GM19463 (cell line): ENCODE data around the gene CXCL1.

ENCODE experiments used
- ATAC-seq: cut with Tn5 transposase; IDR thresholded peaks from one replicate; pipeline ENCODE4 v1.9.1; 2021; ENCODE audit warnings: mild to moderate bottlenecking, moderate library complexity; ENCODE audit not compliant: unreplicated experiment

The CXCL1 gene

DNA sequence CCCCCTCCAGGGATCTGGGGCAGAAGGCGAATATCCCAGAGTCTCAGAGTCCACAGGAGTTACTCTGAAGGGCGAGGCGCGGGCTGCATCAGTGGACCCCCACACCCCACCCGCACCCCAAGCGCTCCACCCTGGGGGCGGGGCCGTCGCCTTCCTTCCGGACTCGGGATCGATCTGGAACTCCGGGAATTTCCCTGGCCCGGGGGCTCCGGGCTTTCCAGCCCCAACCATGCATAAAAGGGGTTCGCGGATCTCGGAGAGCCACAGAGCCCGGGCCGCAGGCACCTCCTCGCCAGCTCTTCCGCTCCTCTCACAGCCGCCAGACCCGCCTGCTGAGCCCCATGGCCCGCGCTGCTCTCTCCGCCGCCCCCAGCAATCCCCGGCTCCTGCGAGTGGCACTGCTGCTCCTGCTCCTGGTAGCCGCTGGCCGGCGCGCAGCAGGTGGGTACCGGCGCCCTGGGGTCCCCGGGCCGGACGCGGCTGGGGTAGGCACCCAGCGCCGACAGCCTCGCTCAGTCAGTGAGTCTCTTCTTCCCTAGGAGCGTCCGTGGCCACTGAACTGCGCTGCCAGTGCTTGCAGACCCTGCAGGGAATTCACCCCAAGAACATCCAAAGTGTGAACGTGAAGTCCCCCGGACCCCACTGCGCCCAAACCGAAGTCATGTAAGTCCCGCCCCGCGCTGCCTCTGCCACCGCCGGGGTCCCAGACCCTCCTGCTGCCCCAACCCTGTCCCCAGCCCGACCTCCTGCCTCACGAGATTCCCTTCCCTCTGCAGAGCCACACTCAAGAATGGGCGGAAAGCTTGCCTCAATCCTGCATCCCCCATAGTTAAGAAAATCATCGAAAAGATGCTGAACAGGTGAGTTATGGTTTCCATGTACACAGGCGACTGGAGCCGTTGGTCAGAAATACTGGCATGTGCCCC lies at the start of gene CXCL1:
CXCL1 (plus strand) TSS at position 264 of the 926 bp plus-strand sequence; CDS start at position 342, 78 bp downstream.
- ATAC-seq, result no peak

DNA sequence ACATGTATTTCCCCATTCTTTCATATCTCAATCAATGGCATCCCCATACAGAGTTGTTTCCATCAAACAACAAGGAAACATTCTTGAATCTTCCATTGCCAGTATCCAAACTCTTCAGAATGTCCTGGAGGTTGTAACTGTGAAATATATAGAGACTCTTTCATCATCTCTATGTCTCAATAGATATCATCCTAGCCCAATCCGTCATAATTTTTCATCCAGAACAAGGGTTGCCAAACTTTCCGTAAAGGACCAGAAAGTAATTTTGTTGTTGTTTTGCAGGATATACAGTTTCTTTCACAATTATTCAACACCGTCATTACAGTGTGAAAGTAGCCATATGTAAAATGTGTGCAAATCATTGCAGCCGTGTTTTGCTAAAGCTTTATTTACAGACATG lies 47.9 kb upstream of the CXCL1 start:
- no peak for ATAC-seq

DNA sequence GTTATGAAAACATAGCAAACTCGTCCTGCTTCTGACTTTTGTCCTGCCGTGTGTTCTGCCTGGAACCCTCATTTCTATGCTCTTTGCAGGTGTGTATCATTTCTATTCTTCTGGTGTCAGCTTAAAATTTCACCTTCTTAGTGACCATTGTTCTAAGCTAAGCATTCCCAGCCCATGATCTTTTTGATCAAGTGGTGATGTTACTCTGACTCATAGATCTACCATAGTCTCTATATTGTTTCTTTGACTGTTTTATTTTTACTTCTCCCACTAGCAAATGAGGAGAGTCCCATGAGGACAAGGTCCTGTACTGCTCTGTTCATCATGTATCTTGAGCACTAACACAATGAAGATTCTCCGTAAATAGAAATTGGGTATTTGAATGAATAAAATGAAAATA lies 46.8 kb upstream of the CXCL1 start:
- ATAC-seq, result no peak

DNA sequence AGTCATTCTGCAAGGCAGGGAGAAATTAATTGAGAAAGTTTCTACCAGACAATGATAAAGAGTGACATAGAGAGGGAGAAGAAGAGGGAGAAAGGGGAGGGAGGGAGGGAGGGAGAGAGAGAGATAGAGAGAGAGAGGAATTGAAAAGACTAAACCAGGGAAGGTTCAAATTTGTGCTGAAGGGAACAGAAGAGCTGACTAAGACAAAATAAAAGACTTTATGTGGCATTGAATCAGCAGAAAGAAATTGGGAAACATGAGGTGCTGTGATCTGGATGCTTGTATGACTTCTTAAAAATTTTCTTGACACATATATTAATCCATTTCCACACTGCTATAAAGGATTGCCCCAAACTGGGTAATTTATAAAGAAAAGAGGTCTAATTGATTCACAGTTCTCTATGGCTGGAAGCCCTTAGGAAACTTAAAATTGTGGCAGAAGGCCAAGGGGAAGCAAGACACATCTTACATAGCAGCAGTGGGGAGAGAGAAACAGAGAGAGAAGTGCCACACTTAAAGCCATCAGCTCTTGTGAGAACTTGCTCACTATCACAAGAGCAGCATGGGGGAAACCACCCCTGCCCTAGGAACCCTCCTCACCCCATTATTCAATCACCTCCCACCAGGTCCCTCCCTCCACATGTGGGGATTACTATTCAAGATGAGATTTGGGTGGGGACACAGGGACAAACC lies 46.2 kb upstream of the CXCL1 start:
- ATAC-seq, result no peak

DNA sequence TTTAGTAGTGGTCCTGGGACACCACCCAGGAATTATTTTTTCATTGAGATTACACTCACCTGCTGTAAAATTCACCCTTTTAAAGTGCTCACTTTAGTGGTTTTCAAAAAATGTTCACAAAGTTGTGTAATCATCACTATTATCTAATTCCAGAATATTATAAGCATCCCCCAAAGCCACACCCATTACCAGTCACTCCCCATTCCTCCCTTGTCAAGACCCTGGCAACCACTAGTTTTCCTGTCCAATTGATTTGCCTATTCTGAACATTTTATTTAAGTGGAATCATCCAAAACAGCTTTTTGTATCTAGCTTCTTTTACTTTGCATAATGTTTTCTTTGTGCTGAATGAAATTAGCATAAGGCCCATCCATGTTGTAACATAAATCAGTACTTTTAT lies 45.4 kb upstream of the CXCL1 start:
- ATAC-seq, result no peak

DNA sequence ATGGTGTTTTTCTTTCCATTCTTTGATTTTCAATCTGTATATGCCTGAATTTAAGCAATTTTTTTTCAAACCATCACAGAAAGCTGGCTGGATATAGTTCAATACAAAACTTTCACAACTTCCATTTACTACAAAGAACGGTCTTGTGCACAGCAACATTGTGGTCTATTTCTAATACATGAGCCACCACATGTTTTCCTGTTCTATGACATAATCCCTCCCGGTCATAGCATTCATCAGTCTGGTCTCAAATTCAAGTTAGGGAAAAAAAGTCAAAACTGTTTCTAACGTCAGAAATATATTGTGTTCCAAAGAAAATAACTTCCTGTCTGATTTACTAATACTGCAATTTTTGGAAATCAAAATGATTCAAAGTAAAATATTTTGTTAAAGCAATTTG lies 40.2 kb upstream of the CXCL1 start:
- ATAC-seq, result no peak

DNA sequence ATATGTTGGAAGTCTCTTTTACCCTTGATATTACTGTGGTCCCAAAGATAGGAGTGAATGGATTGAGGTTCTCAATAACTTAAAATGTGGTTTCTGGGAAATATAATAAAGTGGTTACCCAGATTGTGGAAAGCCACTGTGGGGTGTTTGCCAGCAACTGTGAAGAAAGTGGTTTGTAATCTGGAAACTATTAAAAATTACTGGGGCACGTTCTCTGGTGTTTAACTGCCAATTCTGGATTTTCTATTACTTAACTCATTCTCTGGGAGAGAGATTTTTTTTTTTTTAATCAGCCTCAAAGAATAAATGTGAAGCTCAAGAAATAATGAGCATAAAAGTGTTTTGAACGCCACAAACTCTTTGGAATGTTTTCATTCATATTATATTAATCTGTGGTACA lies 37.6 kb upstream of the CXCL1 start:
- no peak for ATAC-seq

DNA sequence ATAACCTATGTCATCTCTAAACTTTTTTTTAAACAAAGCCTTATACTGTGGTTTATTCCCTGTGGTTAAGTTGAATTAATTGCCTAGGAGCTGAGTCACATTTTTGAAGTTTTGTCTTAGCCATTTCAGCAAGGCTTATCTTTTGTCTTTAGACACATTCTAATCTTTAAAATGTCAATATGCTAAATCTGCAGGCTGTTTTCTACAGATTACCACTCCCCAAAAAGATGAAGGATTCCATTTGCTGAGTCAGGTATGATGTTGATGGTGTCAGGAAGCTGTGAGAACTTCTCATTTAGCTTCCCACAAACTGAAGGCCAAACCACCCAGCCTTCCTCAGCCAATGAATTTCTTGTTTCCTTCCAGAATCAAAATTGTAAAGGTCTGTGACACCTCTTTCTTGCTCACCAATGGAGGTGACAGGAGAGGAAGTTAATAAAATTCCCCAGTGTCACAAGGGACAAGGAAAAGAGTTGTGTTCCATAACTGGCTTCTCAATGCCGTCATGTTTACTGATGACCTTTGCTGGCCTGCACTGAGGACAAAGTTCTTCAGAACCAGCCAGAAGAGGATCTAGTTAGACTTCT lies 36.4 kb upstream of the CXCL1 start:
- no peak for ATAC-seq

DNA sequence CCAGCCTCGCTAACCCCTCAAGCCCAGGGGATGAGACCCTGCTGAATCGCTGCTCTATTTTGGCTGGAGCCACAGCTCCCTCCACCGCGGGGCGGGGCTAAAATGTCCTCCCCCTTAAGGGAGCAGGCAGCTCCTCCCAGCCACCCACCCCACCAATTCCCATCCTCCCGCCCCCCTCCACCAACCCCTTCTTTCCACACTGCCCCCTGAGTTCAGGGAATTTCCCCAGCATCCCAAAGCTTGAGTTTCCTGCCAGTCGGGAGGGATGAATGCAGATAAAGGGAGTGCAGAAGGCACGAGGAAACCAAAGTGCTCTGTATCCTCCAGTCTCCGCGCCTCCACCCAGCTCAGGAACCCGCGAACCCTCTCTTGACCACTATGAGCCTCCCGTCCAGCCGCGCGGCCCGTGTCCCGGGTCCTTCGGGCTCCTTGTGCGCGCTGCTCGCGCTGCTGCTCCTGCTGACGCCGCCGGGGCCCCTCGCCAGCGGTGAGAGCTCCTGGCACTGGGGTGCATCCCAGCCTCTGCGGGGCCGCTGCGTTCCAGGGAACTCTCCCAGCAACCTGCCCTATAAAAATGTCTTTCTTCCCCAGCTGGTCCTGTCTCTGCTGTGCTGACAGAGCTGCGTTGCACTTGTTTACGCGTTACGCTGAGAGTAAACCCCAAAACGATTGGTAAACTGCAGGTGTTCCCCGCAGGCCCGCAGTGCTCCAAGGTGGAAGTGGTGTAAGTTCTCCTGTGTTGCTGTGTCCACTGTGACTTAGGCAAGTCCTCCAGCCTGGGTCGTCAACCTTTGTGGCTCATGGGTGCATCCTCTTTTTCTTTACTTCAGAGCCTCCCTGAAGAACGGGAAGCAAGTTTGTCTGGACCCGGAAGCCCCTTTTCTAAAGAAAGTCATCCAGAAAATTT lies 32.6 kb upstream of the CXCL1 start, which contains the start of gene CXCL6:
CXCL6 (plus strand) TSS at position 306 of the 907 bp plus-strand sequence; CDS start at position 379, 73 bp downstream.
- ATAC-seq, result no peak

DNA sequence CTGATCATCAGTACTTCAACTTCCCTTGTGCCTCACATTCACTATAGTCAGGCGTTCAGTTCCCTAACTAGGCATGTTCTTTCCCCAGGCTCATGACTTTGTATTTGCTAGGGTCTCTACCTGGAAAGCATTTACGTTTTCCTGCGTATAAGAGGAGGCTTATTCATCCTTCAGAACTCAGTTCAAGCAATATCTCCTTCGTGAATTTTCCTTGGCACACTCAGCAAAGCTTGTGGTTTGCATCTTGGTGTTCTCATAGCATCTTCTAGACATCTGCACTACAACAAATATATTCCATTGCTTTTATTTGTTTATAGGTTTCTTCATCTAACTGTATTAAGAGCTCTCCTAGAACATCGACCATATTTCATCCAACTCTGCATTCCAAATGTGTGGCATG lies 30.1 kb upstream of the CXCL1 start:
- ATAC-seq, result no peak

DNA sequence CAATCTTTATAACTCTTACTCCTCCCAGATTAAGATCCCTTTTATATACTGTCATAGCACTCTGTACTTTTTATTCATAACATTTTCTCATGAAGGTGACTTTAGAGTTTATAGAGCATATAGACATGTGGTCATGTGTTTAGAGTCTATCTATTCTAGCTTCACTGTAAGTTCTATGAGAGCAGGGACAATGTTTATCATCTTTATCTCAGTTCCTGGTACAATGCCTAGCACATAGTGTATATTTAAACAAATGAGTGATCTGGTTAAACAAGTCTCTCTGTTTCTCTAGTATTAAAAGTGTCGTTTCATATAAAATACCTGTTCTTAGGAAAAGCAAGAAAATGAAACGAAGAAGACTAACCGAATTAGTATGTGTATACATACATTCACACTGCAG lies 29.5 kb upstream of the CXCL1 start:
- ATAC-seq, result no peak

DNA sequence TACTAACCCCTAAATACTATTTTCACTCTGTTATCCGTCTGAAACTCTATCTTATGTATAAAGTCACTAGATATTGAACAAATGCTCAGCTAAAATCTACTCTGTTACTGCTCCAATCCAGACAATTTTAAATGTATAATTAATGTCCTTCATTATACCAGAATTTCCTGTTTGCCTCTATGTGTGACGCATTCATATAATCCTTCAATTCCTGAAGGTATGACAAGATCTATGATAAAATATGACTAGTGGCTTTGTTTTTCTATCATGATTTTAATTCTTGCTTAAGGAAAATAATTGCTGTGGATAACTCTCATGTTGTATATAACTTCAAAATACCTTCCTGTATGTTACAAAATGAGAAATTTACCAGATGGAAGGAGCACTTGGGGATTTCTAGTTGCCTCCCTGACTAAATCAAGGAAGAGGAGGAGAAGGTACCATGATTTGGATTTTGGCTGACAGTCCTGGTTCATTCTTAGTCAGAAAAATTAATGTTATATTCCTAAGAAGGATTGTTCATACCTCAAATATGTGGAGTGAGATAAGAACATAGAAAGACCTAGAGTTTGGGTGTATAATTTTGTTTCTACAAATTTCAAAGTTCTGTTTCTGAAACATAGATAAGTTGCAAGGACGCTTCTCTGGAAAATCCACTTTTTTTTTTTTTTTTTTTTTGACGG lies 27.8 kb upstream of the CXCL1 start:
- ATAC-seq, result no peak

DNA sequence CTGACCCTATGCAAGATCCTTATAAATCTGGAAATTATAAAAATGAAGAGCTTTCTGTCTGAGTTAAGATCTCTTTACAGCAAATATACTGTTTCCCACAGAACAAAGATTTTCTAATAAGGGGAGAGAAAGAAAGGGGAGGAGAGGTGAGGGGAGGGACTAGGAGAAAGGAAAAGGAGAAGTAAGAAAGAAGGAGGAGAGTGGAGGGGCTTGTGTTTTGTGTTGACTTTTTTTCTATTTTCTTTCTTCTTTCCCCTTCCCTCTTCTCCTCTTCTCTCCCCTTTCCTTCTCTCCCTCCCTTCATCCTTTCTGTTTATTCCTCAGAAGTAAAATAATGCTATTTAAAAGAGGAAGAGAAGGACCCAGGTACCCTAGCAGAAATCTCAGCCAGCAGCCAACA lies 26.5 kb upstream of the CXCL1 start:
- no peak for ATAC-seq

DNA sequence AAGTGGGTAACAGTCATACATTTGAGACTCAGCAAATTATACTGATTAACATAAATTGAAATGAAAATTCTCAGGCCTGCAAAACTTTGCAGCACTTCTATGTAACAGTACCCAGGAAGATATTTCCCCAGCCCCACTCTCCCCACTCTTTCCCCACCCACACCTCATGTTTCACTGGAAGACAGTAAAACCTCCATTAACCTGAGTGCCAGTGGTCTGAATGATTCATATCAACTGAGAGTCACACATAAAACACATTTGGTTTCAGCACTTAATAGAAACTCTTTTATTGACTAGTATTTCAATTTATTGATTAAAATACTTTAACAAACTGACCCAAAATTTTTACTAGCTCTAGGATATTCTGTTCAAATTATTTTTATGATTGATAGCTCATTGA lies 25.8 kb upstream of the CXCL1 start:
- no peak for ATAC-seq

DNA sequence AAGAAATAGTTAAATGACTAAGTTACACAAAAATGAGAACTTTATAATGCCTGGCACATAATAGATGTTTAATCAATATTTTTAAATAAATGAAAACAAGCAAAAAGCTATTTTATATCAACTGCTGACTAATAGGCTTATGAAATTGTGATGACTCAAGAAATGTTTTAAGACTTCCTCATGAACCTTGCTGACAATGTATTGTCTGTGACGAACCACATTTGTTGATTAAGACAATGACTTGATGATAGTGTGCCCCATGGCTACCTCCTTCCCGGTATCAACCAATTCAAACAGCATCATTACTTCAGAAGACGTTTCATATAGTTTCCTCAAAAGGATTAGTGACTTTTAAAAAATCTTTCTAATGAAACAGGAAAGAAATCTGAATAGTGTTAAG lies 24.8 kb upstream of the CXCL1 start:
- no peak for ATAC-seq

DNA sequence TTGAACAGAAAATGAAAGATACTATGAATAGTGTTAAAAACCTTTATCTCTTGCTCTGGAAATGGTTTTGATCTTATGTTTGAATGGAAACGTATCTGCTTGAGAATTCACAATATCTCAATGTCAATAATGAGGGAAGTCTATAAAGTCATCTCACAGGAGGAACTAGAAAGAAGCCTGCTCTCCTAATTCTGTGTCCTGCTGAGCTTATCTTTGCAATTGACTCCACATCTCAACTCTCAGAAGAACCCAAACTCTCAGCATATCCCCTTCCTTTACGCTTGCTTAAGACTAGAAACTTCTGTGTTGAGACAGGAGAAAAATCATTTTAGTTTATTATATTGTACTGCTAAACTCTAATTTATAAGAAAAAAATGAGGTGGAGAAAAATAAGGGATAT lies 24.4 kb upstream of the CXCL1 start:
- no peak for ATAC-seq

DNA sequence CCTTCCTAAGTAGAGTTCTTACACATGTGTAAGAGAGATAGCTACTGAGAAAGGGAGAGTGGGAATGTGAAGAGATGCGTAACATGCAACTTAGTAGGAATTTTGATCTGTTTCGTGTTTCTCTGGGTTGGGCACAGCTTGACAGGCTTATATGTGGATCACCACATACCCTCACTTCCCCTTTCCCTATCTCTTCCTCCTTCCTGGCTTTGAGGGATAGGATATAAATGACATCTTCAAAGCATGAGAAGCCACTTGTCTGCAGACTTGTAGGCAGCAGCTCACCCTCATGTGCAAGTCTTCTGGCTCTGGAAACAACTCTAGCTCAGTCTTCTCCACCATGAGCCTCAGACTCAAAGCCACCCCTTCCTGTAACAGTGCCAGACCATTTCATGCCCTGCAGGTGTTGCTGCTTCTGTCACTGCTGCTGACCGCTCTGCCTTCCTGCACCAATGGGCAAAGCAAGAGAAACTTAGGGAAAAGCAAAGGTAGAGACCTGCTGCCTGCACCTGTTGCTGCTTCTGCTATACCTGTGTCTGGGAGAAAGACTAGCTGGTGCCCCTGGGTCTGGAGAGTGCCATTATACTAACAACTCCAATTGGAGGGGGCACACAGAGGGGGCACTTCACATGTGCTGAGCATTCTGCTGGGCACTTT lies 21.5 kb upstream of the CXCL1 start:
- ATAC-seq, result no peak

DNA sequence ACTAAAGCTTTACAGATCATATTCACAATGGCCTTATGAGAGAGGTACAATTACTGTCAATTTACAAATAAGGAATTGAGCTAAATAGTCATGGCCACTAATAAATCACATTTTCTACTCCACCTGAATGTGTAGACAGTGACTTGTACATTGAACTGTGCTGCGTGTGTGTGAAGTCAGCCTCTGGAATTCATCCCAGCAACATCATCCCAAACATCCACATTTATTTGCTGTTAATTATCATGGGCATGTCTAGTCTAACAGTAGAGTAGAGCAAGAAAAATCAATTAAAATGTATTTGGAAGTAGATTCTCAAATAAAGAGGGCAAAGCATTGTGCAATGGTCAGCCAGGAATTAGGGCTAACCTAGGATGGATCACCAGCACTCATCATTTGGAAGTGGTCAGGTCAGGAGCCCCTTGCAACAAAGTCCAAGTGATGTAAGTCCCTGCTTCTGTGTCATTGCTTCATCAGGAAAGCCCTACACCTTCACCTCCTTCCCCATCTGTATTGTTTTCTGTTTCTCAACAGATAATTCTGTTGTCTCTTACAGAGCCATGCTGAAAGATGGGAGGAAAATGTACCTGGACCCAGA lies 20.9 kb upstream of the CXCL1 start:
- ATAC-seq, result no peak

DNA sequence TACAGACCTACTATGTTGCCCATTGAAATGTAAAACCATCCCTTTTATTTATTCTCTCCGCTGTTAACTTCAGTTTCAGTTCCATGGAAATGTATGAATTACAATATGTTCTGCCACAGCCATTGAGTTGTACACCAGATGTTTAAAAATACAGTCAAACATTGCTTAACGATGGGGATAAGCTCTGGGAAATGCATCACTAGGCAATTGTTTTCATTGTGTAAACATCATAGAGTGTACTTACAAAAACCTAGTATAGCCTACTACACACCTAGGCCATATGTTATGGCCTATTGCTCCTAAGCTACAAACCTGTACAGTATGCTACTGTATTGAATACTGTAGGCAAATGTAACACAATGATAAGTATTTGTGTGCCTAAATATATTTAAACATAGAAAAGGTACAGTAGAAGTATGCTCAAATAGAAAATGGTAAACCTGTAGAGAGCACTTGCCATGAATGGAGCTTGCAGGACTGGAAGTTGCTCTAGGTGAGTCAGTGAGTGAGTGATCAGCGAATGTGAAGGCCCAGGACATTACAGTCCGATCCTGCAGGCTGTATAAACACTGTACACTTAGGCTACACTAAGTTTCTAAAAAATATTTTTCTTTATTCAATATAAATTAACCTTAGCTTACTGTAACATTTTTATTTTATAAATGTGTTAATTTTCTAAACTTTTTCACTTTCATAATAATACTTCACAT lies 18.8 kb upstream of the CXCL1 start:
- no peak for ATAC-seq
